GM19351 (cell line): ENCODE results near the gene APPL2.
A peak's percentile ranks its signal among the peaks of the same experiment; 100 is the strongest.
"Not testable (repeated sequence)": the region's sequence is repeated elsewhere in the genome, so short reads cannot be mapped to it uniquely, and the experiment has no call there.

Experiments used
- ATAC-seq: cut with Tn5 transposase; IDR thresholded peaks from one replicate; pipeline ENCODE4 v1.9.1; 2021; ENCODE audit warnings: mild to moderate bottlenecking, moderate library complexity; ENCODE audit not compliant: unreplicated experiment

Gene APPL2

GRCh38 chr12:105256921-105257320 is 20.9 kb upstream of the APPL2 start:
- ATAC-seq, result no peak

GRCh38 chr12:105256431-105256830 is 20.5 kb upstream of the APPL2 start:
- ATAC-seq, result not testable (repeated sequence)

GRCh38 chr12:105256011-105256410 is 20.0 kb upstream of the APPL2 start:
- ATAC-seq, result no peak

GRCh38 chr12:105253866-105254513 is 18.0 kb upstream of the APPL2 start:
- no peak for ATAC-seq

- ATAC-seq, result no peak
These were observed 16.9 kb upstream of the APPL2 start for GRCh38 chr12:105252901-105253300.

GRCh38 chr12:105245776-105246427 is 9.9 kb upstream of the APPL2 start:
- ATAC-seq, result not testable (repeated sequence)

GRCh38 chr12:105245291-105245690 is 9.3 kb upstream of the APPL2 start:
- no peak for ATAC-seq

- no peak for ATAC-seq
These were observed 4.3 kb upstream of the APPL2 start for GRCh38 chr12:105240228-105240627.

GRCh38 chr12:105239304-105239703 is 3.3 kb upstream of the APPL2 start:
- no peak for ATAC-seq

GRCh38 chr12:105237666-105238065 is 1.7 kb upstream of the APPL2 start:
- ATAC-seq, result no peak

GRCh38 chr12:105235281-105235731 is 668 bp downstream of the APPL2 start:
- peak; percentile 19 for ATAC-seq

GRCh38 chr12:105234197-105234596 is 1.8 kb downstream of the APPL2 start:
- ATAC-seq, result no peak

- no peak for ATAC-seq
These were observed 2.7 kb downstream of the APPL2 start for GRCh38 chr12:105233041-105233905.

- no peak for ATAC-seq
These were observed 4.6 kb downstream of the APPL2 start for GRCh38 chr12:105231396-105231795.

GRCh38 chr12:105229371-105229770 is 6.6 kb downstream of the APPL2 start:
- ATAC-seq, result no peak

- ATAC-seq, result no peak
These were observed 7.0 kb downstream of the APPL2 start for GRCh38 chr12:105228966-105229365.

GRCh38 chr12:105228494-105228893 is 7.5 kb downstream of the APPL2 start:
- peak; percentile 51 for ATAC-seq

- ATAC-seq, result no peak
These were observed 8.1 kb downstream of the APPL2 start for GRCh38 chr12:105227879-105228278.

GRCh38 chr12:105226219-105226618 is 9.8 kb downstream of the APPL2 start:
- no peak for ATAC-seq

GRCh38 chr12:105225505-105226015 is 10.4 kb downstream of the APPL2 start:
- ATAC-seq, result no peak

- no peak for ATAC-seq
These were observed 11.6 kb downstream of the APPL2 start for GRCh38 chr12:105224399-105224798.
